HG03575 (cell line): ENCODE measurements around the gene OSR1.
"Not testable (repeated sequence)": the region's sequence is repeated elsewhere in the genome, so short reads cannot be mapped to it uniquely, and the experiment has no call there.

Source experiments
- ATAC-seq: cut with Tn5 transposase; IDR thresholded peaks from one replicate; pipeline ENCODE4 v1.9.1; 2021; ENCODE audit not compliant: unreplicated experiment, insufficient number of reproducible peaks, low FRiP score; ENCODE audit errors: extremely low read depth

The OSR1 gene

DNA sequence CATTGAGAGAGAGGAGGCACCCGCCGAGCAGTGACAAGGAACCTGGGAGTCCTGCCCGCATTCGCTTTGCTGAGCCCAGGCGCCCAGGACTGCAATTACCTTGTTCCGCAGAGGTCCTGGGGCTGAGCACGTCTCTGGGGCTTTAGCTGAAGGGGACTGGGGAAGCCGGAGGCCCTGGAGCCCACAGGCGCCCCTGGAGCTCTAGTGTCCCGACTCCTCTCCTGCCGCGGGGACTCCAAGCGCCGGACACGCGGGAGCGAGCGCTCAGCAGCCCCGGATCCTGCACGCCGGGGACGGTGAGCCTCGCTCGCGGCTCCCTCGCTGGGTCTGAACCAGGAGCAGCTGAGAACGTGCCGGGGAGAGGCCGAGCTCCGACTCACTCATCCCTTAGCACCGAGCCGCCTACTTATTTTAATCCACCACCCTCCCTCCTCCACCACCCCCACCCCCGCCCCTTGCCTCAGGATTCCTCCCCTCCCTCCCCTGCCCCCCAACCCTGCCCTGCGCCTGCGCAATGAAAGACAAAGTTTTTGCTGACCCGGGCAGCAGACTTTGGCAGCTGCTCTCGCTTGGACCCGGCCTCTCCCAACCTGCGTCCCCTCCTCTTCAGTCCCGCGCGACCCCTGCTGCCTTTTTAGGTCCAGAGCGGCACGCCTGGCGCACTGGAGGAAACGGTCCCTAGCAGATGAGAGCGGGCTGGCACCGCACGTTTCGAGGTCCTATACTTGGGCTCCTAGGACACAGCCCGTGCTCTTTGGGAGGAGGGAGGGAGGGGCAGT, at the start of gene OSR1:
OSR1 (minus strand) TSS at position 382 of the 779 bp plus-strand sequence. CDS start 4,818 bp downstream, outside the sequence.
- ATAC-seq: no peak

DNA sequence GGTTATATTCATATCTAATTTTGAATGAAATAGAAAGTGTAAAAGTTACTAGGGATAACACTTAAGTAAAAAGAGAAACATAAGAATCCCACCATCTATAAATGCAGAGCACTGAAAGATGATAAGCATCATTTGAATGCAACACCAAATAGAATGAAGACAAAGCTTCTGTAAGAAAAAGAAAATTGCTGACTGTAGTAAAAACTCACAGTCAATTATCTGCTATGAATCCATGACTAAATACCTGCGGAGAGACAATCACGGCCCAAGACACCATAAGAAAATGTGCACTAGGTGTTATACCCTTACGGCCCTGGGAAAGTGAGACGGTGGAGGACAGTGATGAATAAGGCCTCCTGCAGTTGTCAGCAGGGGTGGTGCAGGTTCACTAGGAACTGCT, 45.4 kb upstream of the OSR1 start:
- no peak for ATAC-seq

DNA sequence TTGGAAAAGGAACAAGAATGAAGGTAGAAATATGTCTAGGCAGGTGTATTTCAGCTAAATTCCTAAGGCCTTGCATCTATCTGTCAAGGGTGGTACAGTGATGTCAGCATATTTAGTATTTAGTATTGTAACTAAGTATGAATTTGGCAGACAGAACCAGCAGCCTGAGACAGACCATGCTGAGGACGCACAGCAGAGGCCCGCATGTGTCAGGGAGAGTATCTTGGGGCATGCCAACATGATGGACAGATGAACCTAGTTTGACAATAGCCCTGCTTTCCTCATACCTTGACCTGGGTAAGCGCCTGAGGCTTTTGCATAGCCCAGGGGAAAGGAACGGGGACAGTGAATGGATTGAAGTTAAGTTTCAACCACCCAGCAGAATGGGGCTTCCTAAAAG, 33.8 kb upstream of the OSR1 start:
- ATAC-seq: no peak

DNA sequence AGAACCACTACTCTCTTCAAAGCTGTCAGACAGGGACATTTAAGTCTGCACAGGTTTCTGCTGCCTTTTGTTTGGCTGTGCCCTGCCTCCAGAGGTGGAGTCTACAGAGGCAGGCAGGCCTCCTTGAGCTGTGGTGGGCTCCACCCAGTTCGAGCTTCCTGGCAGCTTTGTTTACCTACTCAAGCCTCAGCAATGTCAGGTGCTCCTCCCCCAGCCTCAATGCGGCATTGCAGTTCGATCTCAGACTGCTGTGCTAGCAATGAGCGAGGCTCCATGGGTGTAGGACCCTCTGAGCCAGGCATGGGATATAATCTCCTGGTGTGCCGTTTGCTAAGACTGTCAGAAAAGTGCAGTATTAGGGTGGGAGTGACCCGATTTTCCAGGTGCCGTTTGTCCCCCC, 31.0 kb upstream of the OSR1 start:
- not testable (repeated sequence) for ATAC-seq

DNA sequence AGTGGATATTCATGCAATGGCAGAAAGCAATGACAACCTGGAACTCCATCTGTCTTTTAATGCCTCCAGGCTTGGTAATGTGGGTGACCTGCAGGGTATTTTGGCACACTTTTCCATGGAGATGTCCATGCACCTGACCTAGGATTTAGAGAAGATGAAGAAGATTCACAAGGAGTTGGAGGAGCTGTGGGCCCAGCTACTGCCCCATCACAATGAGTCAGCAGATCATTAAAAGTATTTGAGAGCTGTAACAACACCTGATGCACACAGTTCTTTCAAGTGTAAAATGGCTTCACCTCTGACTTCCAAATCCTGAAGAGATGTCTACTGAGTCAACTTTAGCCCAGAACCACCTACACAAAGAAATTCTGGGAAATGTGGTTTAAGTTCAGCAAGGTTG, 22.1 kb upstream of the OSR1 start:
- ATAC-seq: no peak

DNA sequence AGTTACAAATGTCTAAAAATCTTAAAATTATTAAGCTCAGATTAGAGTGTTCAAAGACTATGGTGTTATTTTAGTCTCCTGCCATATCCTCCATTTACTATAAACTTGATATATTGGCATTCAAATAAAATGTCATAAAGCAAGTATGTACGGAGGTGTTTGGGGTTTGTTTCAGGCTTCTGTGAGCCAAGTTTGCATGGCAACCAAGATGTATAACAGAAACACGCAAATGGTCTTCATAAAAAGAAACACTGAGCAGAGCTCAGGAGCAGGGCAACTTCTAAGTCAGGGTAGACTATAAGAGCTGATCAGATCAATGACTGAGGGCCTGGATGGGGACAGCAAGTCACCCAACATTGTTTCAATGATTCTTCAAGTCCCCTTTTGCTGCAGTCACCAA, 20.5 kb upstream of the OSR1 start:
- no peak for ATAC-seq

DNA sequence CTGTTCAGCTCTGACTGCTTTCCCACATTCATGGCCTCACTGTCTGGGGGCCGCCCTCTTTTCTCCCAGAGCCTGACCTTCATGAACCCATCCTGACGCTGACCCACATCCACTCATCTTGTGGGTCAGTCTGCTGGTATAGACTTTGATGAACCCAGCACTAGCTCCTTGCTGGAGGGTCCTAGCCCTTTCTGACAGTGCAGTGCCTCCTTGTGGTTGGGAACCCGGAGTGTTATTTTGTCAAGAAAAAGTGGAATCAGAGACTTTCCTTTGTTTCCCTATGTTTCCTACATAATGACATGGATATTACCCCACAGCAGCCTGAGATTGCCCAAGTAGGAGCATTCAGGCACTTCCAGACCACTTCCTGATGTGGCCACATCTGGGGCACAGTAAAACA, 19.3 kb upstream of the OSR1 start:
- ATAC-seq: no peak

DNA sequence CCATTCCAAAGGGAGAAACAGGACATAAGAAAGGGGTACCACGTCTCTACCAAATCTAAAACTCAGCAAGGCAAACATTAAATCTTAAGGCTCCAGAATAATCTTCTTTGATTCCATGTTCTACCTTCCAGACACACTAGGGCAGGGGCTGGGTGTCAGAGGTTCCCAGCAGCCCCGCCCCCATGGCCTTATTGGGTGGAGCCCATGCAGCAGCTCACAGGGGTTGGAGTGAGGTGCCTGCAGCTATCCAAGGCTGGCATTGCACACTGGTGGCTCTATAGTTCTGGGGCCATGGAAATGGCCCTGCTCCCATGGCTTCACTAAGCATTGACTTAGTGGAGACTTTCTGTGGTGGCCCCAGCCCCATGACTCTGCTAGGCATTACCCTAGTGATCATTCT, 14.9 kb upstream of the OSR1 start:
- no peak for ATAC-seq

DNA sequence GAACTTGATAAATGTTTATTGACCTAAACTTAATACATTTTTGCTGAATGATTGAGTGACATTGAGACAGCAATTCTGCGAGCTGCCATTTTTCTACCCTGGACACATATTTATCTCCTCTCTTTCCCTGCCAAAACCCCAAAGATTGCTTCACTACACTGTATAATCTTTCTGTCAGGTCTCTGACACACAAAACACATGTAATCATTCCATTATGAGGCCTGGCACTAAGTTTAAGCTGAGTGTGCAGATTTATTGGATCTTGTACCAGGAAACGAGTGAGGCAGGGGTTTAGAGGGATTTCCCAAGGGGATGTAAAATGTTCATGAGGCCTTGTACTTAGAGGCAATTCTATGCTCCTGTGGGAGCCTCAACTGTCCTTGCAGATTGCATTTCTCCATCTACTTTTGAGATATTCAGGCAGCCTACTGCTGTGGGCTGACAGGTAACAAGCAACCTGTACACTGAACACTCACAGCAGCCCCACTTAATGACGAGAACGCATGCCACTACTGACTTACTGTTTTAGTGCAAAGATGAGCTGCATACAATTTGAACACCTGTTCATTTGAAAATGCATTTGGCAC, 13.7 kb upstream of the OSR1 start:
- ATAC-seq: no peak

DNA sequence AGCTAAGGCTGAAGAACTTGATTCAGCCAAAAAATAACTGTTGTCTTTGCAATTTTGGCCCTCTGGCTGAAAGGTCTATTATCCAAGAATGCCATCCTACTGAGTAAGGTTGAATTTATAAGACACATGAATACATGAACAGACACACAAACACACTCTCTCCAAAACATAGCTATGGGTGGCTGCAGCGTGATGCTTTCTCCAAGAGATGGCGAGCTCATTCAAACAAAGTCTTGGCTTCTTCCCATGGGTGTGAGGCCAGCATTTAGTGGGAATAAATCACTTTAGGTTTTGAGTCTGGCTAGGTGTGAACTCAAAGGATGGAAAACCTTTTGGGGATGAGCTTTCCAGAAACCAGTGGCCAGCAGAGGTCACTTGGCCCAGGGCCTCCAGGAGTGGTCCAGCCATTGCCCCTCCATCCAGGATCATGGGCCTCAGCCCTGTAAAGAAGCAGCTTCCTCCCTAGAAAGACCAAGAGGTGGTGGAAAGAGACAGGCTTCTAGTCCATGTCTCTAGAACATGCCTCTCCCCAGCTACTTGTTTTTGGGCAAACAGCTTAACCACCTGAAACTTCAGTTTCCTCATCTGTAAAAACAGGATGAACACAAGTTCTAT, 11.0 kb upstream of the OSR1 start:
- ATAC-seq: no peak

DNA sequence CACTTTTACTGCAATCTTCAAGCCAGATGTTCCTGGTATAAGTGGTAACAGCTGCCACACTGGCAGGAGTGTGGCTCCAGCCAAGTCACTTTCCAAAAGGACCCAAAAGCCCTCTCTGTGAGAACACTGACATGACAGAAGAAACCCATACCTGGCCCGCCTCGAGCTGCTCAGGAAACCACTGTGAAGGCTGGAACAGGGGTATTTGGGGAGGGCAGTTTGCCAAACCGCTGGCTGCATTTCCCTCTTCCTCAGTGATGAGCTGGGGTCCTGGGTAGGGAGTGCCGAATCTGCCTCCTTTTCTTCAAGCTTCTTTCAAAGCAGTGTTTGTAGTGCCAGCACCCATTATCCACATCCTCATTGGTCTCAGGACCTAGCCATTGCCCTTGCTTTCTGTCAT, 10.3 kb upstream of the OSR1 start:
- no peak for ATAC-seq

DNA sequence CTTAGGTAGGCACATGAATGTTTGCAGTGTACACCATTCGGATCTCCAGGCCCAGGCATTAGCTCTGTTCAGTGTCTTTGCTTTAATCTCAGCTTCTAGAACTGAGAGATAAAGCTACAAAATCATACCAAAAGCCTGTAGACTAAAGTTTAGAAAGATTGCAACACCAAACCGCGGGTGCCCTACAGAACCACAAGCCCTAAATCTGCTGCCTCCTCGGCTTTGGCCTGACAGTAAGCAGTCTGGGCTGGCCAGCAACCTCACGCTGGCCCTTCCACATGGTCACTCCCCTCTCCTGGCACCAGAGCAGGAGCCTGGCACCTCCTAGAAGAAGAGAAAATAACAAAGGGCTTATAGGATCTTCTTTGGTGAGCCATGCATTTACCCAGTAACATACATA, 8.9 kb upstream of the OSR1 start:
- ATAC-seq: no peak

DNA sequence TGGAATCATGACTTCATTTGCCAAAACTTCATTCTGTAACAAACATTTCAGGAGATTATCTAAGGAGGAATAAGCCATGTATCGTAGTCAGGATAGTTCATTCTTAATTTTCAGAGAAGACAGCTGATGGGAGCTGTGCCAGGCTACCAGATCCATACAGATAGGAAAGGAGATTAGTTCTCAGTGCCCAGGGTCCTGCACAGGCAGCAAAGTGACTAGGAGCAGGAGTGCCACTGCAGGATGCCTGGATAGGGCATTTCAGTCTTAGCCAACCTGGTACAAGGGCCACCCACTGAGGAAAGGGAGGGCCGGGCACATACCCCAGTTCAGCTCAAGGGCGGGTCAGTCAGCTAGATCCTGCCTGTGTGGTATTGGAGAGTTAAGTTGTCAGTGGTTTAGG, 6.7 kb upstream of the OSR1 start:
- ATAC-seq: no peak

DNA sequence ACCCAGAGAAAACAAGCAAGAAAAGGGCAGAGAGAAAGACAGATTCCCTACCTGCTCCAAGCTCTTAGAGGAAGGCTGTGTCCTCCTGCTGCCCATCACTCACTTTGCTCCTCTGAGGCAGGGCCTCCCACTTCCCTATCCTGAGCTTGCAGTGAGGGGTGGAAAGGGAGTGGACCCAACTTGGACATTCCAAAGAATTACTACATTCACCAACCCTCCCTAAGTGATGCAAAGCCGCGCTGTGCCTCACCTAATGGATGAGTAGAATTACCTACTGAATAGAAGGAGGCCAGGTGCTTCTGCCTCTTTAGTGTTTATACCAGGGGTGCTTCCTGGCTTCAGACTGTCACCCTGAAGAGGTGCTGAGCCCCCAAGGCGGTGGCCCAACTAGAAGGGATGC, 5.6 kb upstream of the OSR1 start:
- no peak for ATAC-seq

DNA sequence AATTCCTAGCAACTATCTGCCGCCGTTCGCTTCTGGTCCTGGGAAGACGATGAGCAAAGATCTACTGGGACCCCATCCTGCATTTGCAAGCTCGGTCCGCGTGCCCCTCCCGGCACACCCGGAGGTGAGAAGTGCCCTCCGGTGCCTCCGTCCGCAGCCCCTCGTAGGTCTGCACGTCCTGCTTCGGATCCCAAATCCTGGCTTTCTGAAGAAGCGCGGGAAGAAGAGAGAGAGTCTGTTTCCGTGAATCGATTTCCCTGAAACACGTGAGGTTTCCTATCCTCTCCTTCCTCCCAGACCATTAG, 5.0 kb upstream of the OSR1 start:
- no peak for ATAC-seq

DNA sequence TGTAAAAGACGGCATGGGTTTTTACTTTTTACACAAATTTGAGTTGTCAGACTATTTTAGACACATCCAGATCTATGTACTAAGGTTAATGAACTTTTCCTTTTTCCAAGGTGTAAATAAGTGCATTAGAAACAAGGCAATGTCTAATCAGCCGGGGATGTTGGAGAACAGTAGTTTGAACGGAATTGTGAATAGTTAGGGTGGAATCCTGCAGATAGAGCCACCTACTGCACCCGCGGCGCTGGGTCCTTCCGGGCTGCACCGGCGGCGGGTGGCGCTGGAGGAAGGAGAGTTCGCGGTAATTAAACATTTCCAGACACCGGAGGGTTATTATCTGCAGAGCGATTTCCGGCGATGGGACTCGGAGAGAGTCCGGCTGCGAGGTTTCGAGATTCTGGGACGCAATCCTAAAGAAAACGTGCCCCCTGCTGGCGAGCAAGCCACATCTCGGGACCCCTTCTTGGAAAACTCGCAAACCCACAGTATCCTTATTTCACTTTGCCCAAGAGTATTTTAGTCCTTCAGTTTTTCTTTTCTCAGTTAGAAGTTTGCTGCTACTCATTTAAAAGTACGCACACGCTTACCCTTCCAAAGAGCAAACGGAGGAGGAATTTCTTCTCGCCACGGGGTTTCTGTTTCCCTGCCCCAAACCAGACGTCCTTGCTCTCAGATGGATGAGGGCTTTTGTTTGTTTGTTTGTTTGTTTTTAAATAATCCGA, 4.5 kb upstream of the OSR1 start:
- ATAC-seq: no peak

DNA sequence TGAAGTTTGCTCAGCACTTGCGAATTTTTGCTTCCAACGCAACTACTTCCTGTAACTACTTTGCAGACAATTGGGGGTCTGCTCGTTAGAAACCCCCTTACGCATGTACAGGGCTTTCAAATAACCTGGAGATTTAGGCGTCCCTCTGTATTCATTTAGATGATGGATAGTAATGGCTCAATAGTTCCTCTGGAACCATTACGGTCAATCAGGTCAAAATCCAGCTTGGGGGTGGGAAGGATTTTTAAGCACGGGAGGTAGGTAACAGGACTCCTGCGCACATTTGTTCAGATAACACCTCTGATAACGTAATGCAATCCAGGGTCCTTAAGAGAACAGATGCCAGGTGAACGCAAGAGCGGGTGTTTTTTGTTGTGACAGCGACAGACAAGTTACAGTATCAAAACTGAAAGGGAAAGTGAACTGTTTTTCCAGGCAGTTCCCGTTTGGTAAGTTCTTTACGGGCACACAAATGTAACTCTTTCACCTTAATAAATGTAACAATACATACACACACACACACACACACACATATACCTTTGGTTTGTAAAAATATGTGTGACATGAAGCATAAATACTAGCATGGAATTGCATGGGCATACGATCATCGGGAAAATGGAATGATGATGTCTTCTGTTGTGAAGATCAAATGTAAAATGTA, 3.8 kb upstream of the OSR1 start:
- no peak for ATAC-seq

DNA sequence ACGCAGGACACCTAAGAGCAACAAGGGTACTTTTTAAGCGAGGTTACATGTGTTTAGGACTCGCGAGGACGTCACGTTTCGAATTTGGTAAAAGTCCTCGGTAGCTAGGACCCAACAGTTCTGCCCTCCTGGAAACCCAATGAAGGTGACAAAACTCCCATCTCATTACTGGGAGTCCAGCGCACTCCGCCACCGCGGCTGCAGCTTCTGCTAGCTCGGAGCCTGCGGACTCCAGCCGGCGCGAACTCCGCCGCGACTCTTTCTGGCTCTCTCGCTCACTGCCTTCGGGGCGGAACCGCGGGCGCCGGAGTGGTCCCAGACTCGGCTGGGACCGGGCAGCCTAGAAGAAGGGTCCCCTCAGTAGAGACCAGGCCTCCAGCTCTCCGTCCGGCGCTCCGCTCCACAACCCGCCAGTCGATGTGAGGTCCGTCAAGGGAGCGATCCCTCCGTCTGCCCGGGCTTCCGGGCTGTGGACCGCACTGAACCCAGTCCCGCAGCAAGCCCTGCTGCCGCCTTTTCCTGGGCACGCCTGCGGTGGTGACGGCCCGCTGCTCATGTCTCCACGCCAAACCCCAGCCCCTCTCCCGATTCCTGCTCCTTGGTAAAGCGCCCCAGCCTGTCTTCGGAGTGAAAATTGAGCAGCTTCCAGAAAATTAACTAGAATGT, 3.0 kb upstream of the OSR1 start:
- no peak for ATAC-seq

DNA sequence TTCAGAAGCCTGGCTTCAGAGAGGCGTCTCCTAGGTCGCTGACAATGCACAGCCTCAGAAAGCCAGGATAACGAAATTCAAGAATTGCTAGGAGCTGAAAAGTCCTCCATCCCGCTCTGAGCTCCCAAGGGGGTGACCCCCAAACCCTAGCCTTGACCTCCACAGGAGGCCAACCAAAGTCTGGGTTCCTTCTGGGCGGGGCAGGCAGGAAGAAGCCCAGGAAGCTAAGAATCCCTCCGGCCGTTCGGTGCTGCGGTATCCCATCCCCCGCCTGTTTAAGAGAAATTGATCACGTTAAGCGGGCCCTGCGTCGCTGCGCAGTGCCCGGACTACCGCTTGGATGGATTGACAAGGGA, 2.5 kb upstream of the OSR1 start:
- ATAC-seq: no peak
